ENCODE results near the gene MAP3K19. TPM values are rescaled to one million over a fixed set of nuclear protein-coding genes. Genes with fewer than 3 reads are reported as not detected.

MAP3K19 gene
- total and polyA plus RNA-seq, 11 donors = not detected

- no peak for DNase-seq
- Histone ChIP-seq H3K4me1 (peaks cover 4 to 40% (median 29%) of the 10 kb centered on the region in 12 donors), H3K27me3 (no peaks in the 10 kb centered on the region), H3K9me3 (no peaks in the 10 kb centered on the region), H3K27ac (peak overlapping the region in 8 of 12 donors; percentile 4 to 59 (median 32)), H3K36me3 (no peaks in the 10 kb centered on the region), H3K4me3 (no peak overlapping the region)
- no peak for TF ChIP-seq CTCF (IDR thresholded peaks at IDR 0.05)
- no peak for TF ChIP-seq POLR2A (IDR thresholded peaks at IDR 0.05)
- 47 to 58% (median 55%) methylated on average over 6 of the region's 6 CpGs for WGBS, 4 donors
- intact Hi-C loops (cut with DNase I) = loop anchor here in 2 of 10 donors (5.0 kb wide), 2 partner anchors 482 to 692 kb away; partner anchors contain the start of genes R3HDM1 (in 1 of the 2), UBXN4 (in 1 of the 2) and ZRANB3 (in 1 of the 2)
- ATAC-seq = peak; percentile 36 to 72 (median 42)
These were observed 3.4 kb upstream of the MAP3K19 start for GRCh38 chr2:135050684-135051083.

- Histone ChIP-seq H3K4me3 (no peak overlapping the region), H3K9me3 (no peaks in the 10 kb centered on the region), H3K4me1 (peaks cover 4 to 36% (median 25%) of the 10 kb centered on the region in 12 donors), H3K36me3 (no peaks in the 10 kb centered on the region), H3K27ac (peak overlapping the region in 7 of 12 donors; percentile 4 to 59 (median 42)), H3K27me3 (peaks cover 0 to under 1% (median 0%) of the 10 kb centered on the region in 9 donors)
- no peak for DNase-seq
- intact Hi-C loops (cut with DNase I) = loop anchor here in 2 of 10 donors (5.0 kb wide), 2 partner anchors 482 to 692 kb away; partner anchors contain the start of genes R3HDM1 (in 1 of the 2), UBXN4 (in 1 of the 2) and ZRANB3 (in 1 of the 2)
- no peak for ATAC-seq
- TF ChIP-seq POLR2A (IDR thresholded peaks at IDR 0.05) = no peak
- no peak for TF ChIP-seq CTCF (IDR thresholded peaks at IDR 0.05)
- 56 to 64% (median 57%) methylated on average over 3 of the region's 3 CpGs for WGBS, 4 donors
These were observed 2.9 kb upstream of the MAP3K19 start for GRCh38 chr2:135050132-135050531.

- Histone ChIP-seq H3K9me3 (no peaks in the 10 kb centered on the region), H3K4me3 (no peak overlapping the region), H3K27ac (no peak overlapping the region), H3K27me3 (peaks cover 0 to 3% (median 0%) of the 10 kb centered on the region in 9 donors), H3K4me1 (peaks cover 0 to 16% (median 5%) of the 10 kb centered on the region in 12 donors), H3K36me3 (no peaks in the 10 kb centered on the region)
- TF ChIP-seq CTCF (IDR thresholded peaks at IDR 0.05) (no peak), POLR2A (IDR thresholded peaks at IDR 0.05) (no peak)
- intact Hi-C loops (cut with DNase I) = no loop called here
- ATAC-seq (no peak), DNase-seq (no peak)
- 87 to 90% (median 88%) methylated on average over 6 of the region's 6 CpGs for WGBS, 4 donors
These were observed 875 bp upstream of the MAP3K19 start for GRCh38 chr2:135048122-135048521.

GRCh38 chr2:135043345-135043744 is 3.9 kb downstream of the MAP3K19 start:
- peaks cover 0 to 3% (median 0%) of the 10 kb centered on the region in 12 donors for H3K4me1 ChIP-seq
- no peak overlapping the region for H3K4me3 ChIP-seq
- no peaks in the 10 kb centered on the region for H3K36me3 ChIP-seq
- intact Hi-C loops (cut with DNase I) = no loop called here
- H3K27ac ChIP-seq = no peak overlapping the region
- TF ChIP-seq CTCF (IDR thresholded peaks at IDR 0.05) (peak in 10 of 12 donors; percentile 8 to 59 (median 34)), POLR2A (IDR thresholded peaks at IDR 0.05) (no peak)
- DNase-seq (no peak), ATAC-seq (no peak)
- peaks cover 0 to 3% (median 0%) of the 10 kb centered on the region in 9 donors for H3K27me3 ChIP-seq
- WGBS, 4 donors = 53 to 69% (median 60%) methylated on average over 2 of the region's 2 CpGs
- H3K9me3 ChIP-seq = no peaks in the 10 kb centered on the region

Measured in heart left ventricle (tissue), 16 donors.